ENCODE results near the gene TBPL2. TPM values are rescaled to one million over a fixed set of nuclear protein-coding genes. Genes with fewer than 3 reads are reported as not detected.

The TBPL2 gene
- total and polyA plus RNA-seq, 2 donors (not counting 3 experiments of a cell fraction or from before 2014, with no cell fraction given), result not detected

- ChIA-PET POLR2A (no interaction called here), CTCF (interaction anchor here (0.7 to 12.4 kb wide), 5 partner anchors 9 to 1050 kb away, joined by 3 to 196 read pairs (median 16); no protein-coding TSS in a partner anchor)
- no peak overlapping the region for H3K4me2 ChIP-seq (ENCODE audit: insufficient read depth, low read length)
- no peak for DNase-seq (ENCODE audit: low read depth, low spot score)
- no TSS peak for BruUV-seq (replicated peaks)
- H4K20me1 ChIP-seq (replicated peaks; ENCODE audit: control insufficient read depth, extremely low read depth, insufficient read depth, low read length), result no peaks in the 10 kb centered on the region
- TF ChIP-seq POLR2A (IDR thresholded peaks at IDR 0.05; ENCODE audit: low read depth, low read length), result no peak
- TF ChIP-seq CTCF (IDR thresholded peaks at IDR 0.05; ENCODE audit: extremely low read depth in 1 of 2, insufficient read depth in 1 of 2, low read depth in 1 of 2, low read length in 2 of 2), result no peak
- no peak for TF ChIP-seq MAX (IDR thresholded peaks at IDR 0.05; ENCODE audit: insufficient read depth, insufficient read length)
- TF ChIP-seq POLR2AphosphoS5 (IDR thresholded peaks at IDR 0.05; ENCODE audit: insufficient read depth, low read depth, low read length), result no peak
- TF ChIP-seq FOS (IDR thresholded peaks at IDR 0.05; ENCODE audit: borderline replicate concordance, insufficient read depth, low read length), result no peak
- TF ChIP-seq GATA2 (IDR thresholded peaks at IDR 0.05; ENCODE audit: insufficient read depth, insufficient read length, low read depth, low read length), result no peak
- TF ChIP-seq EZH2 (IDR thresholded peaks at IDR 0.05; ENCODE audit: borderline replicate concordance, low read depth, low read length, severe bottlenecking), result no peak
- dilution Hi-C loops (cut with MboI; ENCODE audit: extremely low pct_ligation_motif_present, low sequenced_read_pairs) (no loop called here), intact Hi-C loops (cut with micrococcal nuclease) (no loop called here)
- no peaks in the 10 kb centered on the region for H3K9me3 ChIP-seq (replicated peaks; ENCODE audit: control insufficient read depth, insufficient read depth, low read length)
- no peak overlapping the region for H2AFZ ChIP-seq (ENCODE audit: low read depth, low read length)
- no peaks in the 10 kb centered on the region for H3K9me1 ChIP-seq (replicated peaks; ENCODE audit: control insufficient read depth, extremely low read depth, insufficient read depth, low read length)
- no peak overlapping the region for H3K27ac ChIP-seq (ENCODE audit: insufficient read depth, low read depth, low read length)
- H3K9ac ChIP-seq (replicated peaks; ENCODE audit: extremely low read depth, insufficient read depth, low read length), result no peak overlapping the region
- no peaks in the 10 kb centered on the region for H3K36me3 ChIP-seq (ENCODE audit: control insufficient read depth in 2 of 2, extremely low read depth in 1 of 2, insufficient read depth in 2 of 2, low read length in 2 of 2)
- no peaks in the 10 kb centered on the region for H3K79me2 ChIP-seq (ENCODE audit: control insufficient read depth, insufficient read depth, low read length)
- no peak for FAIRE-seq
- peaks cover 2 to 5% of the 10 kb centered on the region in 2 experiments for H3K27me3 ChIP-seq (ENCODE audit: control insufficient read depth in 2 of 2, insufficient read depth in 2 of 2, low read length in 2 of 2)
- H3K4me3 ChIP-seq (replicated peaks in 1 of 3; ENCODE audit: insufficient read depth in 1 of 3, low read depth in 1 of 3, low read length in 3 of 3), result no peak overlapping the region
- H3K4me1 ChIP-seq (ENCODE audit: control insufficient read depth, extremely low read depth, insufficient read depth, low read length), result no peaks in the 10 kb centered on the region
Measured at GRCh38 chr14:55436931-55437330, 3.5 kb downstream of the TBPL2 start.

Data from endothelial cell of umbilical vein (primary cell).